Testis (tissue), 2 donors: ENCODE data around the gene ACBD3.

Experiments used
- POLR2A ChIP-seq: fragments of 450-650 bp; IDR thresholded peaks from one replicate; pipeline ENCODE4 v1.6.1; 2017; ENCODE audit warnings: antibody characterized with exemption, mild to moderate bottlenecking, moderate library complexity
- TF ChIP-seq, protein P1 (sequence below), 3 experiments: fragments of 450-650 bp in 2 of 3; fragments of 200-600 bp in 1 of 3; sonication (generic) in 1 of 3; IDR thresholded peaks; one replicate each; pipeline ENCODE4 v1.5.1; 2016 to 2019; ENCODE audit warnings: antibody characterized with exemption in 3 of 3, mild to moderate bottlenecking in 2 of 3, moderate library complexity in 1 of 3

DNA sequence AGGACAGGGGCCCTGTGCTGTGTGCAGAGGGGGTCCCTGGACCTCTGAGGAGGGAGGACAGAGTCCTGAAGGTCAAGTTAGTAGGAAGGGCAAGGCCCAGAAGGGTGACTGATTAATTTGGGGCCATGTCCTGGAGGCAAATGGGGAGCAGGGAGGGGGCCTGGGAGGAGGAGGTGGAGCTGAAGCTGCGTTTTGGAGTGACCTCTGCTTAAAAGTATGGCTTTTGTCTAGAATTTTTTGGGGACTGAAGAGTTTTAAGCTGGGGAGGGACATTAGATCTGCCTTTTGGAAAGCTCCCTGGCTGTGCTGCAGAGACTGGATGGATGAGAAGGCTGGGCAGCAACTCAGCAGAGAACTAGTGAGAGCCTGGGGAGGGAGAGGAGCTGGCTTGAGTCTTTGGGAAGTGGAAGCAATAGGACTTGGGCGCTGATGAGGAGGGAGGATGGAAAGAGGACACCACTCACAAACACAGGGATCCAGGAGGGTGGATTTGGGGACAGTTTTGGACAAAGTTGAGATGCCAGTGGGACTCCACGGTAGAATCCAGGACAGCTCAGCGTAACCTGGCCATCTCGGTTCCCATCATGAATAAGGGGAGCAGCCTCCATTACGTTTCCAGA lies 52.9 kb downstream of the ACBD3 start:
- TF ChIP-seq, protein P1, sequence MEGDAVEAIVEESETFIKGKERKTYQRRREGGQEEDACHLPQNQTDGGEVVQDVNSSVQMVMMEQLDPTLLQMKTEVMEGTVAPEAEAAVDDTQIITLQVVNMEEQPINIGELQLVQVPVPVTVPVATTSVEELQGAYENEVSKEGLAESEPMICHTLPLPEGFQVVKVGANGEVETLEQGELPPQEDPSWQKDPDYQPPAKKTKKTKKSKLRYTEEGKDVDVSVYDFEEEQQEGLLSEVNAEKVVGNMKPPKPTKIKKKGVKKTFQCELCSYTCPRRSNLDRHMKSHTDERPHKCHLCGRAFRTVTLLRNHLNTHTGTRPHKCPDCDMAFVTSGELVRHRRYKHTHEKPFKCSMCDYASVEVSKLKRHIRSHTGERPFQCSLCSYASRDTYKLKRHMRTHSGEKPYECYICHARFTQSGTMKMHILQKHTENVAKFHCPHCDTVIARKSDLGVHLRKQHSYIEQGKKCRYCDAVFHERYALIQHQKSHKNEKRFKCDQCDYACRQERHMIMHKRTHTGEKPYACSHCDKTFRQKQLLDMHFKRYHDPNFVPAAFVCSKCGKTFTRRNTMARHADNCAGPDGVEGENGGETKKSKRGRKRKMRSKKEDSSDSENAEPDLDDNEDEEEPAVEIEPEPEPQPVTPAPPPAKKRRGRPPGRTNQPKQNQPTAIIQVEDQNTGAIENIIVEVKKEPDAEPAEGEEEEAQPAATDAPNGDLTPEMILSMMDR (IDR thresholded peaks at IDR 0.05), result no peak
- TF ChIP-seq POLR2A, result no peak
